ENCODE measurements around the gene UEVLD. TPM values are rescaled to one million over a fixed set of nuclear protein-coding genes. Genes with fewer than 3 reads are reported as not detected.

UEVLD gene
- total RNA-seq, 1 experiment from 2014 or later = 22.0 TPM

DNA sequence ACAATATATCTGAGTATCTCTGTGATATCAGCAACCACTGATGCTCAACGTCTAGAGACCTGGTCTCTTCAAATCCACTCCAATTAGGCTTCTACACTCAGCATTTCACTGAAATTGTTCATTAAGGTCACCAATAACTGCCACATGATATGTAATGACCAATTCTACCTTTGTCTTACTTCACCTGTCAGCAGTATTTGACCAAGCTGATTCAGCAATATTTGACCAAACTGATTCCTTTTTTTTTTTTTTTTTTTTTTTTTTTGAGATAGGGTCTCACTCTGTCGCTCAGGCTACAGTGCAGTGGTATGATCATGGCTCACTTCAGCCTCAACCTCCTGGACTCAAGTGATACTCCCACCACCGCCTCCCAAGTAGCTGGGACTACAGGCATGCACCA, 67.4 kb downstream of the UEVLD start:
- Histone ChIP-seq H3K27me3 (replicated peaks) (no peaks in the 10 kb centered on the region), H3K36me3 (peaks cover 4% of the 10 kb centered on the region; the same call in 1 of the 2 replicates), H3K27ac (no peak overlapping the region), H3K4me3 (no peak overlapping the region), H3K9me3 (replicated peaks) (no peaks in the 10 kb centered on the region), H3K4me1 (replicated peaks) (no peaks in the 10 kb centered on the region; the same call in 1 of the 2 replicates)
- DNase-seq (ENCODE audit: low read depth in 1 of 2, low spot score in 2 of 2) = no peak

DNA sequence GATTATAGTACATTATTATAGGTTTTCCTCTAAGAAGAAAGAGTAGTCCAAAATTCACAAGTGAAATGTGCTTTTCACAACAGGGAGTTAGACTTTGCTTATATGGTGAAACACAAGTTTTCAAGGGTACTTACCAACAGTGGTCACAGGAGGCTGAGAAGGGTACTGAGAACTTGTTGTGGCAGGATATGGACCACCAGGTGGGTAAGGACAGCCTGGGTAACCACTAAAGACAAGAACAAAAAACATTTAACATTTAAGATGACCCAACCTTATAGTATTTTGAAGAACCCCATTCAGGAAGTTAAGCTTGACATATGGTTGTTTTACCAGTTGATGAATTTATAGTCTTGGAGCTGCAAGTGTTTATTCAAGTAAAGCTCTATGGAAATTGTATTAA, 86.2 kb downstream of the UEVLD start:
- no peak for DNase-seq (ENCODE audit: low read depth in 1 of 2, low spot score in 2 of 2)
- Histone ChIP-seq H3K4me3 (no peak overlapping the region), H3K4me1 (replicated peaks) (no peaks in the 10 kb centered on the region), H3K27me3 (replicated peaks) (no peaks in the 10 kb centered on the region), H3K27ac (no peak overlapping the region), H3K36me3 (peaks cover 10% of the 10 kb centered on the region; the same call in 1 of the 2 replicates), H3K9me3 (replicated peaks) (no peaks in the 10 kb centered on the region)

DNA sequence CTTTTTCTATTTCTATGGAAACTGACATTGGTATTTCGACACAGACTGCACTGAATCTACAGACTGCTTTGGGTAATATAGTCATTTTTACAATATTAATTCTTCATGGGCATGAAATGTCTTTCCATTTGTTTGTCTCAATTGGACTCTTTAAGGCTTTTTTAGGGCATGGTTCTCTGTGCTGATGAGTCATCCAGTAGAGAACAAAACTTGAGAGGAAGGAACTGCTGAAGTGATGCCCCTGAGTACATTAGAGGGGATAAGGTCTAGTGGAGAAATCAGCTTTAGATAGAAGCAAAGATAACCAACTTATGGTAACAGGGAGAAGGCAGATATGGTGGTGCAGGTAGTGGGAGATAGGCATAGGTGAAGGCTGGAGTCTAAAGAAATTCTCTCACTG, 86.9 kb downstream of the UEVLD start:
- H3K4me3 ChIP-seq = no peak overlapping the region
- no peak for DNase-seq (ENCODE audit: low read depth in 1 of 2, low spot score in 2 of 2)
- no peak overlapping the region for H3K27ac ChIP-seq
- H3K27me3 ChIP-seq (replicated peaks) = no peaks in the 10 kb centered on the region
- no peaks in the 10 kb centered on the region for H3K9me3 ChIP-seq (replicated peaks)
- H3K36me3 ChIP-seq = peaks cover 10% of the 10 kb centered on the region; the same call in 1 of the 2 replicates
- no peaks in the 10 kb centered on the region for H3K4me1 ChIP-seq (replicated peaks)

DNA sequence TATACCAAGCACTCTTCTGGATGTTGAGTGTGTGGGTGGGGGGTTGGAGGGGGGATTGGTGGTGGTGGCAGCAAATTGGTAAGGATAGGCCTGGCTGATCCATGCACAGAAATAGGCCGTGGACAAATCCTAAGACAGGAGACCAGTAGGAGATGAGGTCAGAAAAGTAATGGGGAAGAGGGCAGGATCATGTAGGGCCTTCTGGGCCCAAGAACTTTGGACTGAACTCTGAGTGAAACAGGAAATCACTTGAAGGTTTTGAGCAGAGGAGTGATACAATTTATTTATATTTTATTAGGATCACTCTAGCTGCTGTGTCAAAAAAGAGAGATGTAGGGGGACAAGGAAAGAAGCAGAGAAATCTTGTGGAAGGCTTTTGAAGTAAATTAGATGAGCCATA, 90.5 kb downstream of the UEVLD start:
- DNase-seq (ENCODE audit: low read depth in 1 of 2, low spot score in 2 of 2) = no peak
- H3K4me1 ChIP-seq (replicated peaks) = no peaks in the 10 kb centered on the region
- no peaks in the 10 kb centered on the region for H3K27me3 ChIP-seq (replicated peaks)
- H3K9me3 ChIP-seq (replicated peaks) = no peaks in the 10 kb centered on the region
- H3K36me3 ChIP-seq = peaks cover 10% of the 10 kb centered on the region; the same call in 1 of the 2 replicates
- no peak overlapping the region for H3K27ac ChIP-seq
- no peak overlapping the region for H3K4me3 ChIP-seq

DNA sequence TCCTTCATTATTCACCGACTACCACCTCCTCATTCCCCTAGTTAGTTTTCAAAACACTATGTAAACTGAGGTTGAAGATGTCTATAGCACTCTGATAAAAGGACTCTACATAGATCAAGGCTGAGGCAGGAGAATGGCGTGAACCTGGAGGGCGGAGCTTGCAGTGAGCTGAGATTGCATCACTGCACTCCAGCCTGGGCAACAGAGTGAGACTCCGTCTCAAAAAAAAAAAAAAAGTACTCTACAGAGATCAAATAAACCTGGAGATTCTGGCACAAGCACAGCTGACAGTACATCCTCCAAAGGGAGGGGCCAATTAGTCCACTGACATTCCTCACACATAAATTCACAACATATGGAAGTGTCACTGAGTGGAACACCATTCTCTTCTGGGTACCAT, 92.8 kb downstream of the UEVLD start:
- Histone ChIP-seq H3K36me3 (peaks cover 3% of the 10 kb centered on the region; the same call in 1 of the 2 replicates), H3K27me3 (replicated peaks) (no peaks in the 10 kb centered on the region), H3K27ac (no peak overlapping the region), H3K4me3 (no peak overlapping the region), H3K4me1 (replicated peaks) (no peaks in the 10 kb centered on the region), H3K9me3 (replicated peaks) (no peaks in the 10 kb centered on the region)
- no peak for DNase-seq (ENCODE audit: low read depth in 1 of 2, low spot score in 2 of 2)

DNA sequence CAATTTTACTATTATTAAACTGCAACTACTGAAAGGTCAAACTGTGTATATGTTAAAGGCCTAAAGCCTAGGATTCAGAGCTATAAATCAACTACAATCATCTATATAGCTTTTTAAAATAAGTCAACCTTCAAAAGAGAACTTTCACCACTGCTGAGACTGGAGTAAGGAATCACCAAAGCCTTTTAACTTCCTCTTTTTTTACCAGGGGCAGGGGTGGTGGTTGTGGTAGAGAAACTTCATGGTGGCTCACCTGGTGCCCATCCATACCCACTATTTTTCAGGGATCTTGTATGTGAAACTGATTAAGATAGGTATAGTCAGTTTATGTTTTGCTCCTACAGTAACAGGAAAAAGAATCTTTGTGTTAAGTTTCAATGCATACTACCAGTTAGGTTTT, 93.3 kb downstream of the UEVLD start:
- Histone ChIP-seq H3K27ac (no peak overlapping the region), H3K27me3 (replicated peaks) (no peaks in the 10 kb centered on the region), H3K4me3 (no peak overlapping the region), H3K4me1 (replicated peaks) (no peaks in the 10 kb centered on the region), H3K9me3 (replicated peaks) (no peaks in the 10 kb centered on the region), H3K36me3 (peaks cover 3% of the 10 kb centered on the region; the same call in 1 of the 2 replicates)
- DNase-seq (ENCODE audit: low read depth in 1 of 2, low spot score in 2 of 2) = no peak

DNA sequence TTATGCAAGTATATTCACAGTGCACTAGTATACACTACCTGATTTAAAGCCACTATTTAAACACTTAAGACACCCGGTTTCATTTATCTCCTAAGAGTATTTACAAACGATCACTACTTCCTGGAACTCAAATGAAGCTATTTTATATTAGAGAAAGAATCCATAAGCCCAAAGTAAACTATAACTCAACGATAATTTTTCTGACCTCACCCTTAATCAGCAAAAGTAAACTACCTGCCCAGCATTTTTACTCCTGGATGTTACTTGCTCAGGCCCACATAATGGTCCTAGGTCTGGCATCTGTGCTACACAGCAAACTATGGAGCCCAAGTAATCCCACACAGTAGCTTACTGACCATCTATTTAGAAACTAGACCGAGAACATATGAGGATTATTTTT, 95.2 kb downstream of the UEVLD start:
- Histone ChIP-seq H3K4me3 (no peak overlapping the region), H3K27ac (no peak overlapping the region), H3K27me3 (replicated peaks) (no peaks in the 10 kb centered on the region), H3K4me1 (replicated peaks) (no peaks in the 10 kb centered on the region), H3K9me3 (replicated peaks) (no peaks in the 10 kb centered on the region), H3K36me3 (no peaks in the 10 kb centered on the region)
- DNase-seq (ENCODE audit: low read depth in 1 of 2, low spot score in 2 of 2) = no peak

DNA sequence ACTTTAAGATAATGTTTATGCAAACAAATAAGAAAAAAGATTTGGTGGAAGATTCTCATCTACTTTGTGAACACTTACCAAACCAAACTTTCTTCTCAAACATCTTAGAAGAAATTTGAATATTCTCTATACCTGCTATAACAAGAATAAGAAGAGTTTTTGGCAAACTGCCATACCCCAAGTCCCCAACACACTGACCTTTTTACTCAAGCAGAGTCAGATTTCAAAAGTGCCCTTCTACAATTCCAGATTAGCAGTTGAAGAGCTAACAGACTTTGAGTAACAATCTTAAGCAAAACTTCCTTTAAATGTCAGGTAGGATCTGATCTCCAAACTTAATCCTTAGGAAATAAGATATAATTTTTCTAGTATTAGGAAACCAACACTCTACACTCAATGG, 95.6 kb downstream of the UEVLD start:
- no peak overlapping the region for H3K4me3 ChIP-seq
- H3K27ac ChIP-seq = no peak overlapping the region
- H3K4me1 ChIP-seq (replicated peaks) = no peaks in the 10 kb centered on the region
- H3K36me3 ChIP-seq = no peaks in the 10 kb centered on the region
- no peaks in the 10 kb centered on the region for H3K9me3 ChIP-seq (replicated peaks)
- no peak for DNase-seq (ENCODE audit: low read depth in 1 of 2, low spot score in 2 of 2)
- no peaks in the 10 kb centered on the region for H3K27me3 ChIP-seq (replicated peaks)

DNA sequence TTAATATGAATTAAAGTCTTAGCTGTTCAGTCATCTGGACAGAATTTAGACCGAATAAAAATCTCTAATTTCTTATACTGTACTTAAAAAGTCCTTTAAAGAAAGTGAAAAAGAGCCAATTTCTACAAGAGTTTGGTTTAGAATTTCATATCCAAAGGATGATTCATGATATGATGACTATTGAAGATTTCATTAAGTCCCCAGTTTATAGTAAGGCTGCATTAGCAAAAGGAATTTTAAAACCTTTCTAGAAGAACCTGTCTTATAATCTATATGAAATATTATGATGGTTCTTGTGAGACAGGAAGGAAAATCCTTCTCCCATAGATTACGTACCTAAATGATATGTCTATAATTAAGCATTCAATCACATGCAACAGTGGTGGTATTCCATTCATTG, 96.6 kb downstream of the UEVLD start:
- Histone ChIP-seq H3K36me3 (no peaks in the 10 kb centered on the region), H3K4me1 (replicated peaks) (no peaks in the 10 kb centered on the region), H3K4me3 (no peak overlapping the region), H3K27me3 (replicated peaks) (no peaks in the 10 kb centered on the region), H3K9me3 (replicated peaks) (no peaks in the 10 kb centered on the region), H3K27ac (no peak overlapping the region)
- no peak for DNase-seq (ENCODE audit: low read depth in 1 of 2, low spot score in 2 of 2)

DNA sequence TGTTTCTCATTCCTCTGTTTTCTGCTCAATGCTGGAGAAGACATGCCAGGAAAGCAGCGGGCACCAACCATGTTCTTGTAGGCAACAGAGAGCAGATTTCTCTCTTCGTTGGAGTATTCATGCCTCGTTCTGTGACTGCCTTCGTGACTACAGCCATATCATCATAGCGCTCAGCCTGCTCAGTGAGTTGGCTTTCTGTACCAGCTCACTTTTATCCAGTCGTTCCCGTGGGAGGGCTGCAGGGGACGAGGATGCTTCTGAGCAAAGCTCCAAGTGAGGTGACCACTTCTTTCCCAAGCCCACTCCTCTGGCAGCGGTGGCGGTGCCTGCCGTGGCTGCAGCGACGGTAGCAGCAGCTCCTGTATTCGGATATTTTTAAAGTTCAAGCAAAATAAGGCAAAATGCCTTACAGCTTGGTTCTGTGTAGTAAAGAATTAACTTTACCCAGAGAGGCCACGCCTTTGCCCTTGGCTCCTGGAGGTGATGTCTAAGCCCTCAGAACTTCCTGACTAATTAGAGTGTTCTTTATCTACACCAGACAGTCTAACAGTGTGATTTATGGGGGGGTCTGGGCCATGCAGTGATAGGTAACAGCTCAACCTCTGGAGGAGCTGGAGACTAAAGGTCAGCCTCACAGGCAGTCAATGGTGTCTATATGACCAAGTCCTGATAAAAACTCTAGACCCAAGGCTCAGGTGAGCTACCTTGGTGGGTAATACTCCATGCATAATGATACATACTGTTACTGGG, 97.6 kb downstream of the UEVLD start:
- no peaks in the 10 kb centered on the region for H3K4me1 ChIP-seq (replicated peaks)
- H3K36me3 ChIP-seq = no peaks in the 10 kb centered on the region
- H3K27ac ChIP-seq = no peak overlapping the region
- no peak for DNase-seq (ENCODE audit: low read depth in 1 of 2, low spot score in 2 of 2)
- no peaks in the 10 kb centered on the region for H3K9me3 ChIP-seq (replicated peaks)
- H3K27me3 ChIP-seq (replicated peaks) = no peaks in the 10 kb centered on the region
- no peak overlapping the region for H3K4me3 ChIP-seq

DNA sequence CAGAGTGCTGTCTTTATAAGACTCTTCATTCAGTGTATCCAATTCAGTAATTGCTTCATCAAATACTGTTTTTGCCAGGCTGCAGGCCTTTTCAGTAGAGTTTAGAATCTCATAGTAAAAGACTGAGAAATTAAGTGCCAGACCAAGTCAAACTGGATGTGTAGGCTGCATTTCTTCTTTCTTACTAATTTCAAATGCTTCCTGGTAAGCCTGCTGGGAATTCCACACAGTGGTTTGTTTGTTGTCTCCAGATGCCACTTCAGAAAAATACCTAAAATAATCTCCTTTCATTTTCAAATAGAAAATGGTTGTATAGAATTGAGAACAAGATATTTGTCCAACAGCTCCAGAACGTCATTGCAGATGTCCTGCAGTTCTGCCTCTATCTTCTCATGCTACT, 98.2 kb downstream of the UEVLD start:
- Histone ChIP-seq H3K4me3 (no peak overlapping the region), H3K4me1 (replicated peaks) (no peaks in the 10 kb centered on the region), H3K27me3 (replicated peaks) (no peaks in the 10 kb centered on the region), H3K36me3 (no peaks in the 10 kb centered on the region), H3K27ac (no peak overlapping the region), H3K9me3 (replicated peaks) (no peaks in the 10 kb centered on the region)
- DNase-seq (ENCODE audit: low read depth in 1 of 2, low spot score in 2 of 2) = no peak

DNA sequence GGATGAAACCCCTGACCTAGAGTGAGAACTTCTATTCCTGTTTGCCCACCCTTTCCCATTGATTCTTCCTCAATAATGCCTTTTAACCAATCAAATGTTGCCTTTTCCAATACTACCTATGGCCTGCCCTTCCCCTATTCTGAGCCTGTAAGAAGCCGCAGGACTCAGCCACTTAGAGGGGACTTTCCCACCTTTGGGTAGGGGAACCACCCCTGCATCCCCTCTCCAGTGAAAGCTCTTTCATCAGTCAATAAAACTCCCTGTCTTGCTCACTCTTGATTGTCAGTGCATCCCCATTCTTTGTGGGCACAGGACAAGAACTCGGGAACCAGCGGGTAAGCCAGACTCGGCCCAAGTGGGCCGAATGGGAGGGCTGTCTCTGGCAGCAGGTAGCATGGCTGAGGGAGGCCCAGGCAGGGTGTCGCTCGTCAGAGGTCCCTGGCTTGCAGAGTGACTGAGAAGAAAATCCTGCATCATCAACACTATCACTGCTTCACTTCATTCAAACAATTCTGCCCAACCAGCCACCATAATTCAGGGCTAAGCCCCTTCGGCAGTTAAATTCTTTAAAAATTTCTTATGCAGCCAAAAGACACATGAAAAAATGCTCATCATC, 102.5 kb downstream of the UEVLD start:
- Histone ChIP-seq H3K36me3 (no peaks in the 10 kb centered on the region; the same call in 1 of the 2 replicates), H3K27me3 (replicated peaks) (no peaks in the 10 kb centered on the region), H3K4me3 (no peak overlapping the region), H3K9me3 (replicated peaks) (no peaks in the 10 kb centered on the region), H3K27ac (no peak overlapping the region), H3K4me1 (replicated peaks) (no peaks in the 10 kb centered on the region)
- no peak for DNase-seq (ENCODE audit: low read depth in 1 of 2, low spot score in 2 of 2)
